GM12874 (cell line): ENCODE results near the gene RABGAP1.

Experiments used
- CTCF ChIP-seq: IDR thresholded peaks from 2 replicates; pipeline ENCODE4 v1.5.1; 2011; ENCODE audit warnings: low read depth, mild to moderate bottlenecking, control low read depth, low read length, moderate library complexity; ENCODE audit not compliant: insufficient read depth

Gene RABGAP1

GRCh38 chr9:122949696-122950095 lies 8.9 kb downstream of the RABGAP1 start:
- no peak for TF ChIP-seq CTCF

GRCh38 chr9:122950263-122950662 lies 9.4 kb downstream of the RABGAP1 start:
- no peak for TF ChIP-seq CTCF

- no peak for TF ChIP-seq CTCF
These were observed 10.2 kb downstream of the RABGAP1 start for GRCh38 chr9:122951056-122951455.

GRCh38 chr9:122954253-122954691 lies 13.5 kb downstream of the RABGAP1 start:
- TF ChIP-seq CTCF = no peak

- TF ChIP-seq CTCF = no peak
These were observed 15.1 kb downstream of the RABGAP1 start for GRCh38 chr9:122955961-122956360.

- no peak for TF ChIP-seq CTCF
These were observed 20.3 kb downstream of the RABGAP1 start for GRCh38 chr9:122961139-122961538.

GRCh38 chr9:122975196-122975595 lies 34.4 kb downstream of the RABGAP1 start:
- TF ChIP-seq CTCF = no peak

- TF ChIP-seq CTCF = no peak
These were observed 37.8 kb downstream of the RABGAP1 start for GRCh38 chr9:122978601-122979000.
